HG02798 (cell line): ENCODE results near the gene CLDND2.

Experiments used
- ATAC-seq: cut with Tn5 transposase; IDR thresholded peaks from one replicate; pipeline ENCODE4 v1.9.1; 2021; ENCODE audit warnings: mild to moderate bottlenecking; ENCODE audit not compliant: unreplicated experiment, poor library complexity

CLDND2 gene

GRCh38 chr19:51386882-51387520, 18.2 kb upstream of the CLDND2 start:
- no peak for ATAC-seq

GRCh38 chr19:51382004-51382403, 13.2 kb upstream of the CLDND2 start:
- no peak for ATAC-seq

GRCh38 chr19:51380379-51380778, 11.6 kb upstream of the CLDND2 start:
- ATAC-seq: no peak

- ATAC-seq: no peak
Measured at GRCh38 chr19:51377422-51377821, 8.6 kb upstream of the CLDND2 start.

- no peak for ATAC-seq
Measured at GRCh38 chr19:51375504-51376221, 6.9 kb upstream of the CLDND2 start.

- ATAC-seq: no peak
Measured at GRCh38 chr19:51372649-51373504, 4.1 kb upstream of the CLDND2 start, which contains the start of gene NKG7. Gene NKG7, minus strand, starts transcription at chr19:51372654. Its CDS starts 119 bp downstream, at chr19:51372535.

GRCh38 chr19:51372021-51372648, 3.3 kb upstream of the CLDND2 start:
- ATAC-seq: no peak

GRCh38 chr19:51371186-51371690, 2.4 kb upstream of the CLDND2 start:
- no peak for ATAC-seq

GRCh38 chr19:51370230-51370629, 1.4 kb upstream of the CLDND2 start:
- ATAC-seq: no peak

- ATAC-seq: peak; percentile 81
Measured at GRCh38 chr19:51367565-51368365, 1.0 kb downstream of the CLDND2 start.

- ATAC-seq: no peak
Measured at GRCh38 chr19:51367255-51367564, 1.6 kb downstream of the CLDND2 start.

- peak; percentile 63 for ATAC-seq
Measured at GRCh38 chr19:51366389-51367254, 2.2 kb downstream of the CLDND2 start.

- ATAC-seq: no peak
Measured at GRCh38 chr19:51365965-51366388, 2.8 kb downstream of the CLDND2 start, which contains the start of gene ETFB. Gene ETFB, minus strand, starts transcription at chr19:51366388. Its CDS starts 62 bp downstream, at chr19:51366326.

GRCh38 chr19:51365211-51365964, 3.4 kb downstream of the CLDND2 start:
- no peak for ATAC-seq

- no peak for ATAC-seq
Measured at GRCh38 chr19:51364200-51365106, 4.3 kb downstream of the CLDND2 start.

- no peak for ATAC-seq
Measured at GRCh38 chr19:51361239-51361638, 7.6 kb downstream of the CLDND2 start.

- no peak for ATAC-seq
Measured at GRCh38 chr19:51359294-51359693, 9.5 kb downstream of the CLDND2 start.
